Activated CD8-positive, alpha-beta memory T cell treated with anti-CD3 and anti-CD28 coated beads for 4 hours (primary cell): ENCODE results near the gene LSP1.

Source experiments
- DNase-seq, 2 donors: peaks; one replicate each; pipeline ENCODE4 v3.0.0-alpha.2; 2020; ENCODE audit warnings: low read depth in 2 of 2

LSP1 gene

DNA sequence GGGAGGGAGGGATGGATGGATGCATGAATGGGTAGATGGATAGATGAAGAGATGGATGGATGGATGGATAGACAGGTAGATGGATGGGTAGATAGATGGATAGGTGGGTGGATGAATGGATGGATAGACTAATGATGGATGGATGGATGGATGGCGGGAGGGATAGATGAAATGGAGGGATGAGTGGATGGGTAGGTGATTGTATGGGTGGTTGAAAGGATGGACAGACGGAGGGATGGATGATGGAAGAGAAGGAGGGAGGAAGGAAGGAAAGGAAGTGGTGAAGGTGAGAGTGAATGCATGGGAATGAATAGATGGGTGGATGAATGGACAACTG, 62.9 kb downstream of the LSP1 start:
- no peak for DNase-seq

GRCh38 chr11:1916132-1916985, 63.5 kb downstream of the LSP1 start:
- DNase-seq, result no peak

DNA sequence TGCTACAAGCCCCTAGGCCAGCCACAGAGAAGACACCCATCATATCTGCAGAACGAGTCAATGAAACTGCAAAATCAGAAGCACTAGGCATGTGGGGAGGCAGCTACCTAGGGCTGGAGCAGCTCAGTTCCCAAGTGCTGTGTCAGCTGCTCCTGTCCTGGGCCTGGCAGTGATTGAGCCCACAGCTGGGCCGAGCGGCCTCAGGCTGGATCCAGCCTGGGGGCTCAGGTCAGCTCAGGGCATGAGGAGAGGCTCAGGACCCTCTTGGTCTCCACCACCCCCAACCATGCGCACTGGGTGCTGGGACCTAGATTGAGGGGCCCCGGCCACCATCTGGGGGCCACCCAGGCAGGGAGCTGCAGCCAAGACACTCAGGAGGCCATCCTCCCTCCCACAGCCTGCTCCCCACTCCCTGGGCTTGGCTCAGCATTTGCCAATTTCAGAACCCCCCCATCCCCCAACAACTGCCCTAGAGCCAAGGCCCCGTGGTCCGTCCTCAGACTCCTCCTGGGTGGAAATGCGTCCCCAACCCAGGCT, 64.2 kb downstream of the LSP1 start:
- DNase-seq, result no peak

- no peak for DNase-seq
Observed at GRCh38 chr11:1917523-1918435, 64.9 kb downstream of the LSP1 start.

DNA sequence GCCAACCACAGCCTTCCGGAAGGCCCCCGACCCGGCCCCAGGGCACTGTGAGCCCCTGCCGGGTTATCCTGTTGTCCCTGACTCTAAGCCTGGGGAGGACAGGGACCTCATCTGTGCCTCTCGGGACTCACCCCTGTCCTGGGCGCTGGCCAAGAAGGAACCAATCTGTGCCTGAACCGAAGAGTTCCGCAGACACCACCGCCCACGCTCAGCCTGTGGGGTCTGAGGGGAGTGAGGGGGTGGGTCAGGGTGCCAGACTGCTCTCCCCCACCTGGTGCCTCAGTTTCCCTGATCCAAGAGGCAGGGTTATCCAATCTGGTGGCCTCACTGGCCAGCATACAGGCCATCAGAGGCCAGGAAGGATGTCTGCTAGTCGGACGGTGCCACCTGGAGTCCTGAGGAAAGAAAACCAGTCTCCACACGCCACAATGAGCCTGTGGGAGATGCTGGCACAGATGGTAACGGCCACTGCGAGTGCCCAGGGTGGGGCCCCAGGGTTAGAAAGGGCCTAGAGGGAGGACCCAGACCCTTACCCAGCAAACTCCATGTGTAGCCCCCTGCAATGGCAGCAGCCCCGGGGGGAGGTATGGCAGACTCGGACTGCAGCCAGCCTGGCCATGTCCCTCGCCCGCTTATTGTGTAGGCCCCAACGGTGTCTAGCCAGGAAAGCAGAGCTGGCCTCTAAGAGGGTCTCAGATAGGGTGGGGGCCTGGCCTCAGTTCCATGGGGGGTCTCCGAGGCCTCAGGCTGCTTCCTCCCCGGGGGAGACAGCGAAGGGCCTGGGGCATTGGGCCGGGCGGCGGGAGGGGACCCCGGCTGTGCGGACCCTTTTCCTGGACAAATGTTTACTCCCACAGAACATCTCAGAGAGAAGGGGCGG, 65.8 kb downstream of the LSP1 start:
- no peak for DNase-seq

GRCh38 chr11:1919391-1920127, 66.7 kb downstream of the LSP1 start, which contains the start of gene TNNT3:
TSS of gene TNNT3 (plus strand) at chr11:1919703. CDS start at chr11:1922875, 3,172 bp downstream.
- no peak for DNase-seq

- DNase-seq, result no peak
Observed at GRCh38 chr11:1920128-1920908, 67.4 kb downstream of the LSP1 start.

DNA sequence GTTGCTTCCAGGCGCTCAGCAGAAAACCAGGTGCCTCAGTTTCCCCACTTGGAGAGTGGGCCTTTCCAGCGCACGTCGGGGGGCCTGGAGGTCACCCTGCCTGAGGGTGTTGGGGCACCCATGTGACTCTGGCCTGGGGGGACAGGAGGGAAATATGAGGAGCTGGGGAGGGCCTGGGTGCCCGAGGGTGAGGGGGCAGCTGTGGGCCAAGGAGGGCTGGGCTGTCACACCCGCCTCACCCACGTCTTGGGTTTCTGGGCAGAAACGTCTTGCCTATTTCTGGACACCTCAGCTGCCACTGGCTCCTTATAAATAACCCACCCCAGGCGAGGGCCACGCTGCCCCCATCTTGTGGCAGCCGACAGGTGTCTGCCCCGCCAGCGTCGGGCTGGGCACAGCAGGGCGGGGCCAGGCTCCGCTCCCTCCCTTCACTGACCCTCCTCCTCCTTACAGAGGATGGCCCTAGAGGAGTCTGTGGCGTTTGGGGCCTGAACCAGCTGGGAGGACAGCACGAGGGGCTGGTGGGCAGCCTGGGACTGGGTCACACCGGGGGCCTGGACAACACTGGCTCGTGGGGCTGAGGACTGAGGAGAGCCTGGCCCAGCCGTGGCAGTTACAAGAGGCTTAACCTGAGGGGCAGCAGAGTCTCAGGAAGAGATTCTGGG, 68.2 kb downstream of the LSP1 start:
- no peak for DNase-seq

DNA sequence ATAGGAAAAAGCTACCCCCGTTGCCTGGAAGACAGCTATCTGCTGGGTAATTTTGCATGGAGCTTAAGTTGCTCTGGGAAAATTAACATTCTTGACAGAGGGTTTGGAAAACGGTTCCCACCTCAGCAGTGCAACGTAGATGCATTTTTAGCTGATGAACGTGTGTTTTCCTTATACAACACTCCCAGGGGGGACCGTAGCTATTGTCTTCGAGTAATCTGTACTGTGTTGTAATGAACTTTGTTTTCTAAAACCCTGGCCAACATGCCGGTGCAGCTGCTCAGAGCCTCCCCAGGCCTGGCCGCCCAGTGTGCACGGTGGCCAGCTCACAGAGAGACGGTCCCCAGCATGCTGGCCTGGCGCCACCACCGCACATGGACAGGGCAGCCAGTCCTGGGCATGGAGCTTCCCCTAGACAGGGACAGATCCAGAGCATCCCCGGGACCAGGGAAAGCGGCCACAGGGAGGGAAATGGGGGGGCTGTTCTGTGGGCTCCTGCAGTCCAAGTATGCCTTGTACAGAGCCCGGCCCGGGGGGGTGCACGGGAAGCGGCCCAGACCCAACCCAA, 68.8 kb downstream of the LSP1 start:
- DNase-seq, result no peak

DNA sequence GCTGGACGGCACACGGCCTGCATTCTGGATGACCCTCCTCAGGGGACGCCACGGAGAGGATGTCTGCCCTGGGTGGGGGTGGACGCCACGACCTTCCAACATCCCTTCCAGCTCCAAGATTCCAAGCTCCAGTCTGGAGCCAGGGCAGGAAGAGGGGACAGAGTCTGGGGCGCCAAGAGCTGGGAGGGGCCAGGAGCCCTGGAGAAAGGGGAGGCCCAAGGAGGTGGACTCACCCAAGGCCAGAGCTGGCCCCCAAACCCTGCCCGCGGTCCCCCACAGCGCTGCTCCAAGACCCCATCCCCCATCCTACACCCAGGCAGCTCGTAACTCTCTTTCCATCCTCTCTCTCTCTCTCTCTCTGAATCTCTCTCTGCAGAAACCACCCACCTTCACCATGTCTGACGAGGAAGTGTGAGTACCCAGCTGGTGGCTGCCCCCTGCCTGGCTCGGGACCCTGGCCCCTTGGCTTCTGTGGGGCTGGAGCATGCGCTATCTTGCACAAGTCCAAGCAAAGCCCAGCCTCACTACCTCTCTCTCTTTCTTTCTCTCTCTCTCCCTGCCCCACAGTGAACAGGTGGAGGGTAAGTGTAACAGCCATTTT, 69.7 kb downstream of the LSP1 start:
- no peak for DNase-seq

- DNase-seq, result no peak
Observed at GRCh38 chr11:1923201-1923956, 70.5 kb downstream of the LSP1 start.

GRCh38 chr11:1924181-1924580, 71.3 kb downstream of the LSP1 start:
- no peak for DNase-seq

GRCh38 chr11:1924646-1925372, 71.9 kb downstream of the LSP1 start:
- DNase-seq, result no peak

DNA sequence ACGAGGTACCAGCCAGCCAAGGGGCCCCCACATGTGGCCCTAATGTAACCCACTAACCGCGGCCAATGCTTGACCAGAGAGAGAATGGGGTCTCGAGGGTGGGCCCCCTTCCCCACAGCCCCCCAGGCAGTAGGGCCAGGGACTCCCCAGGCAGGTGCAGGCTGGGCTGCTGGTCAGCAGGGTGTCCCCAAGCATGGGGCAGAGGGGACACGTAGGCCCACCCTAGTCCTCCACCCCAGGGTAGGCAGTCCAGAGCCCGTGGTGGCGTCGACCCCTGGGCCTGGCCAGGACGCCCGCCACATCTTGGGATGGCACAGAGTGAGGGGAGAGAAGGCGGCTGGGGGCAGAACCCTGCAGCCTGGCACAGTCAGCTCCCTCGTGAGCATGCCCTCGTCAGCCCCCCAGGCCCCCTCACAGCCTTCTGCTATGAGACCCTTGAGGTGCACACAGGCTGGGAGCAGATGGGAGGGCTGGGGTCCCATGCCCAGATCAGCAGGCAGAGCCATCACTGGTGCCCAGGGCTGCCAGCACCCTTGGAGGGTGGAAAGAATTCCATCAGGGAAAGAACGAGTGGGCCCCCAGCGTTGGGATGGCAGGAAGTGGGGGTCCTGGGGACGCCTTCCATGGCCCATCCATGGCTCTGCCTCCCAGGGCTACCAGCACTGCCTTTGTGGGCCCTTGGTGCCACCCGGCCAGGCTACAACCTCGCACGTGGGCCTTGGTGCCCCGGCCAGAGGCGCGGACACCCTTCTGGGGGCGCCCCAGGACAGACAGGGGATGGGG, 72.7 kb downstream of the LSP1 start:
- DNase-seq, result no peak

DNA sequence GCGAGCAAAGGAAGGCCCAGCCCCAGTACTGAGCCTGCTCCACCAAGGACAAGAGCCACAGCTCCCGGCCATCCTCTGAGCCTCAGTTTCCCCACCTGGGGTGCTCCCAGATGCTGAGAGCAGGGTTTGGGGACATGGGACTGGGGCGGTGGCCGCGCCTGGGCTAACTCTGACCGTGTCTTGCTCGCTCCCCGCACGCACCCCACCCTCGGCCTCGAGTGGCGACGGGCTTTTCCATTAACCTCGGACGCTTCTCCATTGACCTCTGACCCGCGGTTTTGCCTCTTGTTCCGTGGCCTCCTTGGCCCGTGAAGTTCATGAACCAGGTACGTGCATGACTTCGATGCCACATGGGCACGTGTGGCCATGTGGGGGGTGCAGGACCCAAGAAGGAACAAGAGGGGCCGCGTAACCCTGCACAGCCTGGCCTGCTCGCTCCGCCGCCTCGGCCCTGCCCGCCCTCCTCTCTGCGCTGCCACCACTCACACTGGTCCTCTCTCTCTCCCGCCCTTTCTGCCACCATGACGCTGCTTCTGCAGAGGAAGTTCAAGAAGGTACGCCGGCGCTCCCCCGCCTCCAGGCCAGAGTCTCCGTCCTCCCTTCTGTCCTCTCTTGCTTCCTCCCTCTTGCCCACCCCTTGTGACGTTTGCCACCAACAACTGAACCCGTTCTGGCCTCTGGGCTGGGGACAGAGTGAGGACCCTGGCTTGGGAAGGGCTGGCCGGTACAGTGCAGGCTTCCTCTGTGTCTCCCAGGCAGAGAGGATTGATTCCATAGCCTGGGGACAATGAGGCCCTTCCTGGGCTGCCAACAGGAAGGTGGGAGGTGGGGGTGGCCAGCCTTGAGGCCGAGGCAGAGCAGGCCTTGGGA, 73.5 kb downstream of the LSP1 start:
- DNase-seq, result no peak
